Epidermal melanocyte (primary cell): ENCODE data around the gene DLGAP4.

Experiments used
- DNase-seq: peaks from one replicate; pipeline ENCODE4 v3.0.0; 2011; ENCODE audit warnings: low spot score; ENCODE audit not compliant: insufficient read length

Gene DLGAP4

GRCh38 chr20:36308986-36309385 is 2.8 kb downstream of the DLGAP4 start:
- no peak for DNase-seq

GRCh38 chr20:36309643-36310042 is 3.5 kb downstream of the DLGAP4 start:
- no peak for DNase-seq

GRCh38 chr20:36310215-36310981 is 4.3 kb downstream of the DLGAP4 start:
- no peak for DNase-seq

- DNase-seq = no peak
These were observed 5.2 kb downstream of the DLGAP4 start for GRCh38 chr20:36311141-36311853.

- DNase-seq = no peak
These were observed 6.0 kb downstream of the DLGAP4 start for GRCh38 chr20:36311854-36312723.

- DNase-seq = no peak
These were observed 6.7 kb downstream of the DLGAP4 start for GRCh38 chr20:36312724-36313441.

GRCh38 chr20:36313476-36313875 is 7.3 kb downstream of the DLGAP4 start:
- DNase-seq = no peak

- DNase-seq = no peak
These were observed 7.8 kb downstream of the DLGAP4 start for GRCh38 chr20:36313926-36314325.

- DNase-seq = no peak
These were observed 8.8 kb downstream of the DLGAP4 start for GRCh38 chr20:36314734-36315544.

- DNase-seq = no peak
These were observed 9.6 kb downstream of the DLGAP4 start for GRCh38 chr20:36315545-36316351.

GRCh38 chr20:36317675-36318074 is 11.5 kb downstream of the DLGAP4 start:
- no peak for DNase-seq

- DNase-seq = no peak
These were observed 12.0 kb downstream of the DLGAP4 start for GRCh38 chr20:36318166-36318565.

- DNase-seq = no peak
These were observed 13.5 kb downstream of the DLGAP4 start for GRCh38 chr20:36319356-36320260.

GRCh38 chr20:36320261-36320897 is 14.2 kb downstream of the DLGAP4 start:
- DNase-seq = no peak

GRCh38 chr20:36320898-36321695 is 15.0 kb downstream of the DLGAP4 start:
- no peak for DNase-seq

- DNase-seq = no peak
These were observed 16.0 kb downstream of the DLGAP4 start for GRCh38 chr20:36322131-36322530.

GRCh38 chr20:36330091-36330490 is 24.0 kb downstream of the DLGAP4 start:
- no peak for DNase-seq
